H1 (cell line): Measurements from ENCODE around the gene IFNK. TPM values are rescaled to one million over a fixed set of nuclear protein-coding genes. Genes with fewer than 3 reads are reported as not detected.

ENCODE experiments used
- CTCF ChIA-PET: fragments of 300-600 bp; sonication (Branson Sonifier 250); formaldehyde crosslinking; loops from one replicate; lab custom pipeline; 2021; ENCODE audit not compliant: partially characterized antibody; lab: Charles Lee
- POLR2A ChIA-PET: fragments of 300-600 bp; sonication (Branson Sonifier 250); formaldehyde crosslinking; loops from one replicate; lab custom pipeline; 2021; ENCODE audit warnings: inconsistent platforms; ENCODE audit not compliant: partially characterized antibody; lab: Charles Lee
- DNase-seq, 2 experiments: peaks; one replicate each; pipeline versions ENCODE4 v3.0.0 to v3.0.0-alpha.2; 2010 to 2022; ENCODE audit warnings: low spot score in 2 of 2, low read depth in 1 of 2, mixed read lengths in 1 of 2
- FAIRE-seq: peaks from 2 replicates; lab custom pipeline; 2011; peaks lifted over from hg19 to GRCh38; lab: Jason Lieb, UNC
- H2AFZ ChIP-seq: 2 replicates; pipeline ENCODE4 v1.8.1; 2012; ENCODE audit warnings: low read length, inconsistent platforms
- H2AK5ac ChIP-seq: 2 replicates; pipeline ENCODE4 v1.6.1; 2013; ENCODE audit warnings: low read depth, low read length
- H2BK120ac ChIP-seq: replicated peaks from 2 replicates; pipeline ENCODE3; 2013; ENCODE audit warnings: low read depth, low read length, inconsistent platforms
- H2BK12ac ChIP-seq: 2 replicates; pipeline ENCODE4 v1.6.1; 2013; ENCODE audit warnings: low read depth, low read length
- H2BK15ac ChIP-seq: 2 replicates; pipeline ENCODE4 v1.6.1; 2013; ENCODE audit warnings: low read length
- H2BK20ac ChIP-seq: 2 replicates; pipeline ENCODE4 v1.6.1; 2013; ENCODE audit warnings: low read length
- H2BK5ac ChIP-seq: 2 replicates; pipeline ENCODE4 v1.6.1; 2013; ENCODE audit warnings: low read depth, low read length
- H3K14ac ChIP-seq: 2 replicates; pipeline ENCODE4 v1.6.1; 2013; ENCODE audit warnings: inconsistent platforms; ENCODE audit not compliant: insufficient read length
- H3K18ac ChIP-seq: 2 replicates; pipeline ENCODE4 v1.6.1; 2013; ENCODE audit warnings: low read length; ENCODE audit errors: extremely low read depth
- H3K23ac ChIP-seq: 2 replicates; pipeline ENCODE4 v1.6.1; 2013; ENCODE audit warnings: inconsistent platforms; ENCODE audit not compliant: insufficient read length
- H3K23me2 ChIP-seq: 2 replicates; pipeline ENCODE4 v1.6.1; 2013; ENCODE audit warnings: low read depth, low read length
- H3K27ac ChIP-seq: 2 replicates; pipeline ENCODE4 v1.6.1; 2011; ENCODE audit warnings: low read depth, low read length, inconsistent platforms
- H3K27me3 ChIP-seq, 4 experiments: replicated peaks in 1 of 4; 1 replicate in 1 of 4; 2 replicates in 3 of 4; pipeline versions ENCODE4 v1.6.1 to v1.8.1; 2011 to 2013; ENCODE audit warnings: low read length in 3 of 4, mild to moderate bottlenecking in 3 of 4, inconsistent platforms in 2 of 4, mixed read lengths in 2 of 4, moderate library complexity in 1 of 4; ENCODE audit not compliant: control insufficient read depth in 3 of 4, insufficient read depth in 3 of 4; ENCODE audit errors: extremely low read depth in 1 of 4
- H3K36me3 ChIP-seq, 4 experiments: 2 replicates each; pipeline versions ENCODE4 v1.6.1 to v1.8.1; 2011 to 2013; ENCODE audit warnings: mild to moderate bottlenecking in 4 of 4, low read length in 3 of 4, moderate library complexity in 2 of 4, control low read depth in 1 of 4, inconsistent platforms in 1 of 4; ENCODE audit not compliant: insufficient read depth in 4 of 4, control insufficient read depth in 2 of 4
- H3K4ac ChIP-seq: replicated peaks from 2 replicates; pipeline ENCODE3; 2013; ENCODE audit warnings: low read length, low read depth, mixed read lengths, inconsistent platforms; ENCODE audit not compliant: insufficient read length
- H3K4me1 ChIP-seq, 4 experiments: replicated peaks in 1 of 4; 1 replicate in 1 of 4; 2 replicates in 3 of 4; pipeline versions ENCODE4 v1.6.1 to v1.8.1; 2011 to 2013; ENCODE audit warnings: low read length in 3 of 4, inconsistent platforms in 2 of 4, mixed read lengths in 1 of 4; ENCODE audit not compliant: insufficient read depth in 4 of 4, control insufficient read depth in 3 of 4
- H3K4me2 ChIP-seq, 2 experiments: 2 replicates each; pipeline versions ENCODE4 v1.6.1 to v1.8.1; 2011 to 2013; ENCODE audit warnings: low read depth in 2 of 2, low read length in 2 of 2, control low read depth in 1 of 2, inconsistent platforms in 1 of 2, mild to moderate bottlenecking in 1 of 2; ENCODE audit not compliant: insufficient read depth in 1 of 2
- H3K4me3 ChIP-seq, 4 experiments: fragments of 200-600, 300-600 bp in 1 of 4; sonication (generic), shearing (Covaris generic), sonication (Bioruptor Twin) in 1 of 4; 2 replicates each; pipeline versions ENCODE4 v1.5.1 to v1.8.1; 2011 to 2016; ENCODE audit warnings: low read length in 4 of 4, low read depth in 3 of 4, control low read depth in 2 of 4, inconsistent platforms in 2 of 4, mild to moderate bottlenecking in 2 of 4, mixed read lengths in 1 of 4, moderate library complexity in 1 of 4; ENCODE audit not compliant: insufficient read depth in 2 of 4; ENCODE audit errors: extremely low read depth in 1 of 4
- H3K56ac ChIP-seq: replicated peaks from 2 replicates; pipeline ENCODE3; 2013; ENCODE audit warnings: low read depth, mild to moderate bottlenecking, mixed read lengths, low read length, inconsistent platforms; ENCODE audit not compliant: insufficient read length
- H3K79me1 ChIP-seq: 2 replicates; pipeline ENCODE4 v1.6.1; 2013; ENCODE audit warnings: low read depth, low read length, control low read depth
- H3K79me2 ChIP-seq, 2 experiments: 2 replicates each; pipeline versions ENCODE4 v1.6.1 to v1.8.1; 2012 to 2013; ENCODE audit warnings: low read length in 2 of 2, mild to moderate bottlenecking in 2 of 2, inconsistent platforms in 1 of 2; ENCODE audit not compliant: insufficient read depth in 2 of 2, control insufficient read depth in 1 of 2
- H3K9ac ChIP-seq, 4 experiments: replicated peaks in 1 of 4; 1 replicate in 1 of 4; 2 replicates in 3 of 4; pipeline versions ENCODE4 v1.6.1 to v1.8.1; 2011 to 2013; ENCODE audit warnings: low read depth in 3 of 4, low read length in 3 of 4, control low read depth in 2 of 4, mild to moderate bottlenecking in 2 of 4, moderate library complexity in 2 of 4, inconsistent platforms in 1 of 4; ENCODE audit errors: extremely low read depth in 1 of 4
- H3K9me3 ChIP-seq, 2 experiments: 2 replicates each; pipeline versions ENCODE4 v1.6.1 to v1.8.1; 2012 to 2013; ENCODE audit warnings: mild to moderate bottlenecking in 2 of 2, moderate library complexity in 2 of 2, control low read depth in 1 of 2, inconsistent platforms in 1 of 2, low read depth in 1 of 2, low read length in 1 of 2, mixed read lengths in 1 of 2; ENCODE audit not compliant: insufficient read depth in 2 of 2
- H4K20me1 ChIP-seq, 2 experiments: replicated peaks in 1 of 2; 2 replicates each; pipeline versions ENCODE3 to v1.8.1; 2011 to 2013; ENCODE audit warnings: inconsistent platforms in 2 of 2, low read length in 2 of 2, mild to moderate bottlenecking in 1 of 2; ENCODE audit not compliant: insufficient read depth in 2 of 2, control insufficient read depth in 1 of 2
- H4K5ac ChIP-seq: 2 replicates; pipeline ENCODE4 v1.6.1; 2013; ENCODE audit warnings: low read length, low read depth, mixed read lengths, inconsistent platforms; ENCODE audit not compliant: insufficient read length
- H4K8ac ChIP-seq: 2 replicates; pipeline ENCODE4 v1.8.0; 2013; ENCODE audit warnings: mild to moderate bottlenecking, moderate library complexity, low read length, inconsistent platforms; ENCODE audit not compliant: insufficient read depth; ENCODE audit errors: extremely low read depth
- H4K91ac ChIP-seq: replicated peaks from 2 replicates; pipeline ENCODE3; 2013; ENCODE audit warnings: low read length, mixed read lengths, inconsistent platforms; ENCODE audit not compliant: insufficient read length
- CBX5 ChIP-seq: fragments of 300-800, 300-1000 bp; sonication (generic); IDR thresholded peaks from 2 replicates; pipeline ENCODE4 v1.7.1; 2016; ENCODE audit warnings: antibody characterized with exemption, low read length, low read depth
- CTBP2 ChIP-seq: IDR thresholded peaks from 2 replicates; pipeline ENCODE4 v1.7.0; 2011; ENCODE audit warnings: borderline replicate concordance, mild to moderate bottlenecking, moderate library complexity, mixed read lengths, low read length; ENCODE audit not compliant: insufficient read depth, insufficient read length
- HDAC6 ChIP-seq: IDR thresholded peaks from one replicate; pipeline ENCODE4 v1.7.1; 2012; ENCODE audit warnings: low read depth, mild to moderate bottlenecking, inconsistent platforms, low read length, moderate library complexity
- MAX ChIP-seq: IDR thresholded peaks from 2 replicates; pipeline ENCODE4 v1.6.1; 2012; ENCODE audit warnings: inconsistent platforms
- NRF1 ChIP-seq: IDR thresholded peaks from 2 replicates; pipeline ENCODE4 v1.6.1; 2011; ENCODE audit warnings: mild to moderate bottlenecking, low read depth, low read length, improper control_type of control experiment
- POU5F1 ChIP-seq: IDR thresholded peaks from 2 replicates; pipeline ENCODE4 v1.6.1; 2011; ENCODE audit warnings: low read depth, mild to moderate bottlenecking, low read length, moderate library complexity
- RBBP5 ChIP-seq: IDR thresholded peaks from 2 replicates; pipeline ENCODE4 v1.7.1; 2012; ENCODE audit warnings: low read depth, mild to moderate bottlenecking, inconsistent platforms, low read length, moderate library complexity, borderline replicate concordance
- RNF2 ChIP-seq: fragments of 200-900, 300-1000 bp; sonication (generic); IDR thresholded peaks from 2 replicates; pipeline ENCODE4 v1.7.1; 2016; ENCODE audit warnings: borderline replicate concordance, low read depth, mild to moderate bottlenecking, antibody characterized with exemption, low read length; ENCODE audit not compliant: poor library complexity, severe bottlenecking; ENCODE audit errors: missing control alignments
- WGBS, 2 experiments: shearing (Covaris generic) in 1 of 2; methylation state at CpG; one replicate each; pipeline versions ENCODE4 v1.1.6 to v1.1.7; 2013 to 2015; ENCODE audit warnings: low lambda C conversion rate in 2 of 2, mixed read lengths in 2 of 2, inconsistent platforms in 1 of 2, low coverage in 1 of 2, missing lambda C conversion rate in 1 of 2; ENCODE audit not compliant: insufficient replicate concordance in 2 of 2, insufficient coverage in 1 of 2, insufficient read length in 1 of 2; ENCODE audit errors: extremely low coverage in 1 of 2, missing lambda C conversion rate in 1 of 2; 5-methylcytosine and 5-hydroxymethylcytosine counted together
- polyA plus RNA-seq, 7 experiments: library from polyadenylated mRNA; depleted of rRNA in 3 of 7; stranded (reverse) in 5 of 7; unstranded in 2 of 7; fragments of >200 nt in 5 of 7; fragments of 200-250 nt in 2 of 7; gene quantifications; 1 replicate in 5 of 7; 2 replicates in 1 of 7; 4 replicates in 1 of 7; pipeline versions ENCODE4 v1.2.1 to v1.2.3, GENCODE V29; 2011 to 2013; ENCODE audit warnings: missing spikeins in 2 of 7, mixed read lengths in 2 of 7
- total RNA-seq: library from RNA; stranded (reverse); fragmentation: NEBNext Ultra II Directional; extraction: Animal tissue kit (Norgen Biotek cat#: 25700); gene quantifications from 2 replicates; pipeline ENCODE4 v1.2.1, GENCODE V29; 2021

IFNK gene
- total and polyA plus RNA-seq, 2 of the 8 experiments (the other 6 are each of a cell fraction or from before 2014, with no cell fraction given): not detected

DNA sequence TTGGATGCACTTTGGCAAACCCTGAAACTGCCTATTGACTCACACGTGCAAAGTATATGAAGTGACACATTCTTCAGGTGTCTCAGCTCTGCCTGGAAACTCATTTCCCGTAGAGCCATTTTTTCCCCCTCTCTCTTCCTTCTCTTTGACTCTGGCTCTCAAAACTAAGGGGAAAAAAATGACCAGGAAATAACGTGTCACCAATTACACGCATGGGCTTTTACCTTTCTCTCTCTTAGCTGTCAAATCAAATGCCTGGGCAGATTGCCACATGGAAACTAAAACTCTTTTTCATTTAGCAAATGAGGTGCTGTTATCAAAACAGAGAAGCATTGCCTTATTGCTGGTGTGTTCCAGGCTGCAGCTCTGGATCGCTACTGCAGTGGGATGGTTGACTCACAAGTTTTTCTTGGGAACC is 18.3 kb upstream of the IFNK start:
- no peak for FAIRE-seq
- Histone ChIP-seq H3K4ac (no peak overlapping the region), H3K27ac (no peak overlapping the region)

More for the DNA sequence above, 18.3 kb upstream of the IFNK start:
- H3K18ac ChIP-seq: no peak overlapping the region
- H3K79me2 ChIP-seq: peaks cover 0 to 3% of the 10 kb centered on the region in 2 experiments; a peak in 1 of 4 replicates
- H2BK20ac ChIP-seq: no peak overlapping the region
- H3K23me2 ChIP-seq: no peaks in the 10 kb centered on the region
- H2BK12ac ChIP-seq: no peak overlapping the region
- H3K36me3 ChIP-seq: peaks cover 0 to 6% (median 0%) of the 10 kb centered on the region in 4 experiments; a peak in 1 of 8 replicates
- no peaks in the 10 kb centered on the region for H3K79me1 ChIP-seq
- no peak overlapping the region for H3K4me3 ChIP-seq
- no peak overlapping the region for H2BK5ac ChIP-seq
- TF ChIP-seq NRF1: no peak
- no peak for TF ChIP-seq HDAC6
- TF ChIP-seq CTBP2: no peak
- TF ChIP-seq POU5F1: no peak
- TF ChIP-seq CBX5: no peak
- TF ChIP-seq RBBP5: no peak
- TF ChIP-seq MAX: no peak
- no peak for TF ChIP-seq RNF2
- no peaks in the 10 kb centered on the region for H3K27me3 ChIP-seq
- 86% methylated on average over 5 of the region's 5 CpGs; no CpG with 5 or more reads in 1 of the 2 experiments for WGBS, 2 experiments
- no peak overlapping the region for H2AK5ac ChIP-seq
- ChIA-PET CTCF (interaction anchor here (1.4 kb wide), 1 partner anchor 30 kb away, joined by 3 read pairs; no protein-coding TSS in a partner anchor), POLR2A (no interaction called here)
- no peaks in the 10 kb centered on the region for H3K9me3 ChIP-seq
- H3K4me1 ChIP-seq: peaks cover 0 to 5% (median 0%) of the 10 kb centered on the region in 4 experiments; a peak in 1 of 7 replicates
- DNase-seq: no peak
- no peak overlapping the region for H3K56ac ChIP-seq
- H3K4me2 ChIP-seq: no peak overlapping the region
- H3K9ac ChIP-seq: no peak overlapping the region
- no peak overlapping the region for H2BK120ac ChIP-seq
- H4K8ac ChIP-seq: no peak overlapping the region
- H2BK15ac ChIP-seq: no peak overlapping the region
- H4K5ac ChIP-seq: no peak overlapping the region
- no peak overlapping the region for H4K91ac ChIP-seq
- no peaks in the 10 kb centered on the region for H4K20me1 ChIP-seq
- H2AFZ ChIP-seq: no peak overlapping the region
- H3K23ac ChIP-seq: no peak overlapping the region
- no peak overlapping the region for H3K14ac ChIP-seq
